ENCODE results near the gene IQUB.

DNA sequence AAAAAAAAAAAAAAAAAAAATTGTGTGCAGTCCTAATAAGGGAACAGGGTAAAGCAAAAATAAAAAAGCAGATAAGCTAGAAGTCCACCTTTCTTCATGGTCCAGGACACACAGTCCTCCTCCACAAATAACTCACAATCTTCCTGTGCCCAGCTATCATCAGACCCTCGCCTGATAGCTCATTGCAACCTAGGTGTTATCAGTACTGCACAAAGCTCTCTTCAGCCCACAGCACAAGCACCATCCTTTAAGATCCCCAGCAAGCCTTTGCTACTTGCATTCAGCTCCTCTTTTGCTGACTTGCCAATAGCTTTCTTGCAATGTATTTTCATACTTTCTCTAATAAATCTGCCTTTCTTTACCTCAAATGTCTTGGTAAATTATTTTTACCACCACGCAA lies 18.2 kb upstream of the IQUB start:
- TF ChIP-seq, protein P1, sequence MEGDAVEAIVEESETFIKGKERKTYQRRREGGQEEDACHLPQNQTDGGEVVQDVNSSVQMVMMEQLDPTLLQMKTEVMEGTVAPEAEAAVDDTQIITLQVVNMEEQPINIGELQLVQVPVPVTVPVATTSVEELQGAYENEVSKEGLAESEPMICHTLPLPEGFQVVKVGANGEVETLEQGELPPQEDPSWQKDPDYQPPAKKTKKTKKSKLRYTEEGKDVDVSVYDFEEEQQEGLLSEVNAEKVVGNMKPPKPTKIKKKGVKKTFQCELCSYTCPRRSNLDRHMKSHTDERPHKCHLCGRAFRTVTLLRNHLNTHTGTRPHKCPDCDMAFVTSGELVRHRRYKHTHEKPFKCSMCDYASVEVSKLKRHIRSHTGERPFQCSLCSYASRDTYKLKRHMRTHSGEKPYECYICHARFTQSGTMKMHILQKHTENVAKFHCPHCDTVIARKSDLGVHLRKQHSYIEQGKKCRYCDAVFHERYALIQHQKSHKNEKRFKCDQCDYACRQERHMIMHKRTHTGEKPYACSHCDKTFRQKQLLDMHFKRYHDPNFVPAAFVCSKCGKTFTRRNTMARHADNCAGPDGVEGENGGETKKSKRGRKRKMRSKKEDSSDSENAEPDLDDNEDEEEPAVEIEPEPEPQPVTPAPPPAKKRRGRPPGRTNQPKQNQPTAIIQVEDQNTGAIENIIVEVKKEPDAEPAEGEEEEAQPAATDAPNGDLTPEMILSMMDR (IDR thresholded peaks at IDR 0.05): no peak
- no peak for TF ChIP-seq POLR2A (IDR thresholded peaks at IDR 0.05)

Data from thyroid gland (tissue), 4 donors.